Erythroblast (primary cell): ENCODE results near the gene CNTRL.

Experiments
- GATA1 ChIP-seq: IDR thresholded peaks from 2 replicates; pipeline ENCODE4 v1.6.1; 2011; ENCODE audit warnings: low read depth, mild to moderate bottlenecking, control low read depth, low read length, moderate library complexity
- POLR2A ChIP-seq: IDR thresholded peaks from 2 replicates; pipeline ENCODE4 v1.6.1; 2011; ENCODE audit warnings: mild to moderate bottlenecking, low read length

DNA sequence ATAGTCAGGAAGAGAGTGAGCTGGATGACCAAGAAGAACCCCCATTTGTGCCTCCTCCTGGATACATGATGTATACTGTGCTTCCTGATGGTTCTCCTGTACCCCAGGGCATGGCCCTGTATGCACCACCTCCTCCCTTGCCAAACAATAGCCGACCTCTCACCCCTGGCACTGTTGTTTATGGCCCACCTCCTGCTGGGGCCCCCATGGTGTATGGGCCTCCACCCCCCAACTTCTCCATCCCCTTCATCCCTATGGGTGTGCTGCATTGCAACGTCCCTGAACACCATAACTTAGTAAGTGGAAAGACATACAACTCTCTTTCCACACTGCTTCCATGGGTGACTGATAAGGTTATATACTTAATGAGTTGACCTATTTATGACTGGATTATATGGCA, 75.4 kb downstream of the CNTRL start:
- TF ChIP-seq POLR2A (no peak), GATA1 (no peak)
